CD4-positive, alpha-beta T cell treated with Interleukin-17A for 1 hour (primary cell): ENCODE measurements around the gene RCBTB1.

Source experiments
- DNase-seq: peaks from one replicate; pipeline ENCODE4 v3.0.0-alpha.2; 2020

Gene RCBTB1

GRCh38 chr13:49499889-49500660 lies 85.3 kb downstream of the RCBTB1 start:
- DNase-seq = peak; percentile 14

- peak; percentile 31 for DNase-seq
Measured at GRCh38 chr13:49498206-49498605, 87.2 kb downstream of the RCBTB1 start.

- no peak for DNase-seq
Measured at GRCh38 chr13:49497272-49497671, 88.1 kb downstream of the RCBTB1 start.

GRCh38 chr13:49496837-49497236 lies 88.5 kb downstream of the RCBTB1 start:
- DNase-seq = peak; percentile 78

- peak; percentile 88 for DNase-seq
Measured at GRCh38 chr13:49495783-49496762, 89.3 kb downstream of the RCBTB1 start, which contains the start of gene PHF11. TSS of gene PHF11 (plus strand) at chr13:49495953. CDS start at chr13:49496002, 49 bp downstream.

- no peak for DNase-seq
Measured at GRCh38 chr13:49494645-49495044, 90.7 kb downstream of the RCBTB1 start.

- DNase-seq = no peak
Measured at GRCh38 chr13:49488563-49488962, 96.8 kb downstream of the RCBTB1 start.
